ENCODE measurements around the gene CDC42SE2.
"Not testable (repeated sequence)": the region's sequence is repeated elsewhere in the genome, so short reads cannot be mapped to it uniquely, and the experiment has no call there.

Gene CDC42SE2

GRCh38 chr5:131252824-131253171, 11.1 kb upstream of the CDC42SE2 start:
- DNase-seq: peak; percentile 83

DNA sequence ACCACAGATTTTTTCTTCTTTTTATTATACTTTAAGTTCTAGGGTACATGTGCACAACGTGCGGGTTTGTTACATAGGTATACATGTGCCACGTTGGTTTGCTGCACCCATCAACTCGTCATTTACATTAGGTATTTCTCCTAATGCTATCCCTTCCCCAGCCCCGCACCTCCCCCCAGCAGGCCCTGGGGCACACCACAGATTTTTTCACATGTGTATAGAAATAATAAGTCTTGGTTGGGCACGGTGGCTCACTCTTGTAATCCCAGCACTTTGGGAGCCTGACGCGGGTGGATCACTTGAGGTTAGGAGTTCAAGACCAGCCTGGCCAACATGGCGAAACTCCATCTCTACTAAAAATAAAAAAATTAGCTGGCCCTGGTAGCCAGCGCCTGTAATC, 9.8 kb upstream of the CDC42SE2 start:
- not testable (repeated sequence) for DNase-seq

DNA sequence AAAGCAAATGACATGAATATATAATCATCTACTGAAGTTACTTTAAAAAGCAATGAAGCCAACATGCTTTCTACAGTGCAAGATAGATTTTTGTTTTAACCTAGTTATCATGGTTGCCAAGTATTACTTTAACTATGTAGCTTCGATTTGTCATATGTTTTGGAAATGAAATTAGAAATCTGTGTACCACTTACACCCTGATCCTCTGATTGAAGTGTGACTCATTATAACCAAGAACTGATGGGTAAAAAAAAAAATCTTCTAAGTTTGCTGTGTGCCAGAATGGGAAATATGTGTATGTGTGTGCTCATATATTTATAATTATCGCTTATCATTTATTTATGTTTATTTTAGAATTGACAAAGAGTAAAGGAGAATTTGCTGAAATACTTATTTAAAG, 9.1 kb upstream of the CDC42SE2 start:
- no peak for DNase-seq

- no peak for DNase-seq
Measured at GRCh38 chr5:131256507-131256823, 7.4 kb upstream of the CDC42SE2 start.

DNA sequence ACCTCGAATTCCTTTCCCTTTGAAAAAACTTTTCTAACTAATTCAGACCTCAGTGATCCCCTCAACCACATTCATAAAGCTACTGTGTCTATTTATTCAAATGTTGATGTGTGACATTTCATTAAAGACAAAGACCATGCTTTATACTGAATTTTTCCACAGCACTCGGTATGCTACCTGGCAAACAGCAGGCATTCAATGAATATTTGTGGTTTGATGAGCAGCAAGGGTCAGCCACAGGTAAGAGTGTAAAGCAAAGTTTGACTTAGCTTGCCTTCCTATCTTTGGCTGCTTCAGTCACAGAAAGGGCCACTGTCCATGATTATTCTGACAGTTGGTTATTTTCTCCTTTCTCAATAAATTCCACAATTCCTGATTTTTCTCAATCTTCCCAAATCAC, 5.1 kb upstream of the CDC42SE2 start:
- DNase-seq: no peak

GRCh38 chr5:131259326-131259725, 4.5 kb upstream of the CDC42SE2 start:
- DNase-seq: no peak

GRCh38 chr5:131260895-131261294, 3.0 kb upstream of the CDC42SE2 start:
- no peak for DNase-seq

DNA sequence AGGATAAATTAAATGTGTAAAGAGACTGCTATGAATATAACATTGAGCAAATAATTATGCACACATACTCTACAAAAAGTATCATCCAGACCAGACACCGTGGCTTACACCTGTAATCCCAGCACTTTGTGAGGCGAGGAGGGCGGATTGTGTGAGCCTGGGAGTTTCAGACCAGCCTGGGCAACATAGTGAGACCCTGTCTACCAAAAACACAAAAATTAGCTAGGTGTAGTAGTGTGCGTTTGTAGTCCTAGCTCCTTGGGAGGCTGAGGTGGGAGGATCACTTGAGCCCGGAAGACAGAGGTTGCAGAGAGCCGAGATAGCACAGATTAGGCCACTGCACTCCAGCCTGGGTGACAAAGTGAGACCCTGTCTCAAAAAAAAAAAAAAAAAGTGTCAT, 2.4 kb upstream of the CDC42SE2 start:
- no peak for DNase-seq

DNA sequence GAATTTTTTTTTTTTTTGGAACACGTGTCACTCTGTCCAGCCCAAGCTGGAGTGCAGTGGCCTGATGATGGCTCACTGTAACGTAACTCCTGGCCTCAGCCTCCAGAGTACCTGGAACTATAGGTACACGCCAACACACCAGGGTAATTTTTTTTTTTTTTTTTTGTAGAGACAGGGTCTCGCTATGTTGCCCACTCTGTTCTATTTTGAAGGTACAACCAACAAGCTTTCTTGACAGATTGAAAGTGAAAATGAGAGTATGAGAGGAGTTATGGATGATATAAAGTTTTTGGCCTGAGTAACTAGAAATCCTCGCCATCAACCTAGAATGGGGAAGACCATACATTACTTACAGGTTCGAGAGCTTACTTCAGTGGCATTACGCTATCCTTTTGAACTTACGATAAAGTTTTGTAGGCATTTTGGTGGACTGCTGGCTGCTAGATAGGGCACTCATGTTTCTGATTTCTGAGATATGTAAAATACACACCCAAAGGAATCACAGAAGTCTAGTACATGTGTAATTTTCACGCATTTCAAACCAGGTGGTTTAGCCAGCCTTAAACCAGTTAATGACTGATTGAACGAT, 806 bp upstream of the CDC42SE2 start:
- DNase-seq: no peak

DNA sequence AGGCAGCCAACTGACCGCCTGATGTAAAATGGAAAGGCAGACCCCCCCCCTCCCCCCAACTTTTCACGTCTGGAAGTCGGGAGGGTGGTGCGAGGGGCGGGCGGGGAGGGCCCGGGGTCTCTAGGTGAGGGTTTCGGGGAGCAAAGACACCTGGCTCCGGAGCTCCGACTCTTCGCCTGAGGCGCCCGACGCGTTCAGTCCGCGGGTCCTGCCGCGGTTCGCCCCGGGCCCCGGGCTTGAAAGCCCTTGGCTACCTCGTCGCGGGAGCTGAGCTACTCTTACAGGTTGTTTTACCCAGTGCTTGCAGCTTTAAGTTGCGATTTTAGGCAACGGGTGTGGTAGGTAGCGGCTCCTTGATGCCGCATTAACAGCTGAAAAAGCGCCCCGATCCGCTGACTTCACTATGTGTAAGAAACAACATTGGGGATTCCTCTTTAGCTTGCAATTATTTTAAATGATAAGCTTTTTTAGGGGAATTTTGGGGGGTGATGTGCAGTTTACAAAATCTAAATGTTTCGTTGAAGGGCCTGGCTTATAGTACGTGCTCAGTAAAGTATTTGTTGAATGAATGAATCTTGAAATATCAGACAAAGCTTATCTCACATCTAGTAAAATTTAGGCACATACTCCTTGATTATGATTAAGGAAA, 722 bp downstream of the CDC42SE2 start:
- DNase-seq: peak; percentile 59

- DNase-seq: peak; percentile 23
Measured at GRCh38 chr5:131265311-131265803, 1.5 kb downstream of the CDC42SE2 start.

- peak; percentile 62 for DNase-seq
Measured at GRCh38 chr5:131266370-131267060, 2.7 kb downstream of the CDC42SE2 start.

- DNase-seq: no peak
Measured at GRCh38 chr5:131268758-131269370, 5.0 kb downstream of the CDC42SE2 start.

- DNase-seq: no peak
Measured at GRCh38 chr5:131270809-131271208, 7.0 kb downstream of the CDC42SE2 start.

DNA sequence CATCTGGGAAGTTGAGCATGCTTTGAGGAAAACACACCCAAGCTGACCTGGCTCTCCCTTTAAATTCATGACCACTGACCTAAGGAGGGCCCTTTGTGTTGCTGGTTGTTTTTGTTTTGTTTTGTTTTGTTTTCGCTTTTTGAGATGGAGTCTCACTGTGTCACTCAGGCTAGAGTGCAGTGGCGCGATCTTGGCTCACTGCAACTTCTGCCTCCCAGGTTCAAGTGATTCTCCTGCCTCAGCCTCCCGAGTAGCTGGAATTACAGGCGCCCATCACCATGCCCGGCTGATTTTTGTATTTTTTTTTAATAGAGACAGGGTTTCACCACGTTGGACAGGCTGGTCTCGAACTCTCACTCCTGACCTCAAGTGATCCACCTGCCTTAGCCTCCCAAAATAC, 8.0 kb downstream of the CDC42SE2 start:
- DNase-seq: not testable (repeated sequence)

DNA sequence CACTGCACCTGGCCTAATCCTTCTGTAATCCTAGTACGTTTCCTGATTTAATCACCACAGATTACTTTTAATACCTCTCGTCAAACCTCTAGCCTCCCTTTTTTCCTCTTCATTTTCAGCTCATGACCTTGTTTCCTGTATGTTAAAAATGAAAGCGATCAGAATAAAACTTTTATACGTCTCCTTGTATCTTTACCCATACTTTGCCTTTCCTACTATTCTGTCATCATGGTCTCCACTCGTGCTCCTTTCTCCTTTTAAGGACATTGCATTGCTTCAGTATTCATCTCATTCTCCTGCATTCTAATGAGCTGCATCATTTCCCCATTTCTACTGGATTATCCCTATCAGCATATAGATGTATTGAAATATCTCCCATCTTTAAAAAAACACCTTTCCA, 8.5 kb downstream of the CDC42SE2 start:
- DNase-seq: no peak

GRCh38 chr5:131272724-131273123, 8.9 kb downstream of the CDC42SE2 start:
- DNase-seq: no peak

GRCh38 chr5:131274326-131275063, 10.6 kb downstream of the CDC42SE2 start:
- no peak for DNase-seq

DNA sequence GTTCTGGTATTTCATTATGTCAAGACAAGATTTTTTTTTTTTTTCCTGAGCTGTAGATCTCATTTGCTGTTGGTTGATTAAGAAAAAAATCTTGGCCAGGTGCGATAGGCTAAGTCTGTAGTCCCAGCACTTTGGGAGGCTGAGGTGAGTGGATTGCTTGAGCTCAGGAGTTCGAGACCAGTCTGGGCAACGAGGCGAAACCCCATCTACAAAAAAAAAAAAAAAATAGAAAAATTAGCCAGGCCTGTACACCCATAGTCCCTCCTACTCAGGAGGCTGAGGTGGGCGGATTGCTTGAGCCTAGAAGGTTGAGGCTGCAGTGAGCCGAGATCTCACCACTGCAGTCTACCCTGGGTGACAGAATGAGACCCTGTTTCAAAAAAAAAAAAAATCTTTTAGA, 12.2 kb downstream of the CDC42SE2 start:
- DNase-seq: peak; percentile 30

GRCh38 chr5:131277447-131277846, 13.6 kb downstream of the CDC42SE2 start:
- no peak for DNase-seq

DNA sequence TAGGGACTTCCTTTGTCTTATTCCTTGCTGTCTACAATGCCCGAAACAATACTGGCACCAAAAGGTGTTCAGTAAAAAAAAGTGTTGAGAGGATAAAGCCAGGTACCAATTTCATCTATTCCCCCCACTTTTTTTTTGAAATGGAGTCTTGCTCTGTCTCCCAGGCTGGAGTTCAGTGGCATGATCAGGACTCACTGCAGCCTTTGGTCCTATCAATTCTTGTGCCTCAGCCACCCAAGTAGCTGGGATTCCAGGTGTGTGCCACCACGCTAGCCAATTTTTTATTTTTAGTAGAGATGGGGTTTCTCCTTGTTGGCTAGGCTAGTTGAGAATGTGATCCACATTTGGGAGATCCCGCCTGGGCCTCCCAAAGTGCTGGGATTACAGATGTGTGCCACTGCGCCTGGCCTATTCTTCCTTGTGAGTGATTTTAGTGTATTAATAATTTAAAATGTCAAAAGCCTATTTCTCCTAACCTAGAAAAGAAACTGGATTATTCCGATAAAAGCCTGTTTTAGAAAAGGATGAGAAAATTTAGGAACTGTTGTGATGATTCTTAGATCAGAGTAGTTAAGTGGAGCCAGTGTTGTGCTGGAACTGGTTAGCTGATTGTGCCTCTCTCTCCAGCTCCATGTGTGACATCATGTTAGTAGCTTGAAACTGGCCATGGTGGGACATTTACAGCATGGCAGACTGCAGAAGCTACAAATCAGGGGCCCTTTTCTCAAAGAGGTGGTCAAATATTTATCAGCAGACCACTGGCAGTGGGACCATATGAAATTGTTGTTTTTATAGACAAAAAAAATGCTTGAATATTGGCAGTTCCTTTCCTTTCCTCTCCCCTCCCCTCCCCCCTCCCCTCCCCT, 14.3 kb downstream of the CDC42SE2 start:
- DNase-seq: peak; percentile 21

GRCh38 chr5:131278741-131279124, 14.9 kb downstream of the CDC42SE2 start:
- DNase-seq: not testable (repeated sequence)

Measured in CD4-positive, alpha-beta T cell treated with Interleukin-6 for 4 hours (primary cell).